Left hindlimb (tissue), 1 donor: ENCODE data around the gene H3-3A.

ENCODE experiments used
- DNase-seq: peaks from one replicate; pipeline ENCODE4 v3.0.0-alpha.2; 2018

Gene H3-3A

GRCh38 chr1:226054519-226055327, 7.8 kb upstream of the H3-3A start:
- no peak for DNase-seq

- DNase-seq, result no peak
Measured at GRCh38 chr1:226059709-226060108, 2.8 kb upstream of the H3-3A start.

- DNase-seq, result no peak
Measured at GRCh38 chr1:226060427-226060826, 2.1 kb upstream of the H3-3A start.

DNA sequence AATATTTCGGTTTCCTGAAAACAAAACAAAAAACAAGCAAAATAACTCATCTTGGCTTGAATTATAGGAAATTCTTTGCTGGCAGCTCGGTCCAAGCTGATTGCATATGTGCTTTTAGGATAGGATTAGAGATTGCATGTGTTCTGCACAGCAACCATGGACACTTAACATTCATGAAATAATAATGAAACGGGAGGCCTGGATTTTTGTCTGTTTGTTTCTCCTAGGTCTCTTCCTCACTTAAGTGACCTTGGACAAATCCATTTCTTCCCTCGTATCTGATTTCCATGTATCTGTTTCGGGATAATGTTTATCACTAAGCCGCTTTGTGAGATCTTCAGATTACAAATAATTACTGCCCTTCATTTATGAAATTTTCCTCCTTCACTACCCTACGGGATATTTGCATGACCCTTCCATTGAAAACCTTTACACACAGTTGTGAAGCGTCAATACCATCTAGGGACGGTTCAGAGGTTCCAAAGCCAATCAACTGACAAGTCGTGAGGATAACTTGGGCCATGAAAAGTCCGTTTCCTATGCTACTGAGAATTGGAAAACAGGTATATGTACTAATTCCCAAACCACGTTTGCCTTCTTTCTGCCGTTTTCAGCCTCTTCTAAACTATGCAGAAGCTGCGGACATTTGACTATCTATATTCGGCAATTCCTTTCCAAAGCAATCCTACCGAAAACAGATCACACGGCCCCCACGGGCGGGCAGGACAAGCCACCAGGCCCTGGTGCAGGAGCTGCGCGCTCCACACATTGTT, 1.3 kb upstream of the H3-3A start:
- no peak for DNase-seq

DNA sequence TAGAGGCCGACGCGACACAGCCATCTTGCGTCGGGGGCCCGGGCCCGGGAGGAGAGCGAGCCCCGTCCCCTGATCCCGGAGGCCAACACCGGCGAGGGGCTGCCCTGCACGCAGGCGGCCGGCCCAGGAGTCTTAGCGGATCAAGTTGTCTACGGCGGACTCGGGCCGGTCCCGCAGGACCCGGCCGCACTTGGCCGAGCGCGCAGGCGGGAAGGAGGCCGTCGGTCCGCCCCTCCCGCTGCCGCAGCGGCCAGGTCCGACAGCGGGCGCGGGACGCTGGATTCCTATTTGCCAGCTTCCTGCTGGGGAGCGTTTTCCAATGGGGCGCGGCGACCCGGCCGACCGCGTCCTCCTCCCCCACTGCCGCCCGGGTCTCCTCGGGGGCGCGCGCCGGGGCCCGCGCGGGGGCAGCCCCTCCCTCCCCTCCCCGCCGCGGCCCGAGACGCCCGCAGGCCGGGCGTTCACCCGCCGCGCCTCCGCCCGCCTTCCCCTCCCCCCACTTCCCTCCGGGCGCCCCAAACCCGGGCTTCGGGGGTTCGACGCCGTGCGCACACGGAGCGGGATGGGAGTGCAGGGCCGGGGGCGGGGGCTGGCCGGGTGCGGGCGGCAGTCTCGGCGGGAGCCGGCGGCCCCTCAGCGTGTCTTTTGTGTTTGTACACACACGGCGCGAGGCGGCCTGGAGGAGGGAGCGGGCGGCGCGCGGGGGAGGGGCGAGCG, 517 bp upstream of the H3-3A start:
- peak; percentile 87 for DNase-seq

GRCh38 chr1:226063224-226063976, 884 bp downstream of the H3-3A start:
- peak; percentile 58 for DNase-seq

- no peak for DNase-seq
Measured at GRCh38 chr1:226063977-226064815, 1.7 kb downstream of the H3-3A start.

- DNase-seq, result no peak
Measured at GRCh38 chr1:226064816-226065248, 2.3 kb downstream of the H3-3A start.

DNA sequence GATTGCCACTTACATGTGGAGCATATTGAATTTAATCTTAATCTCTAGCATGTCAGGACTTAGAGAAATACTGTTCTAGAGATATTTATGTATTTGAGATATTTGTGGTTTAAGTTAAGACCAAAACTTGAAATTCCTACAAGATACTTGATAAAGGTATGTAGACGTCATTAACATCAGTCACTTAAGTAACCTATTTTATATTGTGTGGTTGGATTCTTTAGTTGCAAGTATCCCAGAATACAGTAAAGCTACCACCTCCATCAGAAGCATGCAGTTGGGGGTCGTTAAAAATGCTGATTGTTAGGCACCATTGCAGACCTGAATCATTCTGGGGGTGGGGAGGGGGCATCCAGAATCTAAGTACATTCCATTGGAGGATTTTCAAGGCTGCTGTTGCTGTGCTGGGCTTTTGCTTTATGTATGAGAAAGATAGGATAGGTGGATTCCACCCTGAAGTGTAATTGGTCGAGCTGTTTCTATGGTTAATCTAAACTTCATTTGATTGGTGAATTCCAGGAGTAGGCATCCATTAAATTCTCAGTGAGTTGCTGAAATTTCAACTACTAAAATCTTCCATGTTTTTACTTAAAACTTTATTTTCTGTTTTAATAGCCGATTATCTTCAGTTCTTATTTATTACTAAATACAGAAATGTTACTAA, 4.0 kb downstream of the H3-3A start:
- no peak for DNase-seq

DNA sequence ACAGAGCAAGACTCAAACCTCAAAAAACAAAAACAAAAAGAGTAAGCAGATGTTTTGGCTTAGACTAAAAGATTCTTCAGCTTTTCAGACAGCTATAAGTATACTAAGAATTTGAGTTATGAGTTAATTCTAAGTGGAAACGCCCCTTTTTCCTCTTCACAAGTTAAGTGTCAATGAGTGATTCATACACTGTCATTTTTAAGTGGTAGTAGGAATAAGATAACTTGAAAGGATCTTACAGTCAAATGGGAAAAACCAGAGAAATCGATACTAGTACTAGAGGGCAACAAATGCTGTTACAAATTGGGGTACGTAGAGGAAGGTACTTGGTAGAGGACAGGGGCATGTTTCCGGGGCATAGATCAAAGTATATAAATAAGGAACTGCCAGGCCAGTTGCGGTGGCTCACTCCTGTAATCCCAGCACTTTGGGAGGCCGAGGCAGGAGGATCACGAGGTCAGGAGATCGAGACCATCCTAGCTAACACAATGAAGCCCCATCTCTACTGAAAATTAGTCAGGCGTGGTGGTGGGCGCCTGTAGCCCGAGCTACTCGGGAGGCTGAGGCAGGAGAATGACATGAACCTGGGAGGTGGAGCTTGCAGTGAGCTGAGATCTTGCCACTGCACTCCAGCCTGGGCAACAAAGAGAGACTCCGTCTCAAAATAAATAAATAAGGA, 7.4 kb downstream of the H3-3A start:
- no peak for DNase-seq

GRCh38 chr1:226072347-226072746, 9.8 kb downstream of the H3-3A start:
- no peak for DNase-seq

DNA sequence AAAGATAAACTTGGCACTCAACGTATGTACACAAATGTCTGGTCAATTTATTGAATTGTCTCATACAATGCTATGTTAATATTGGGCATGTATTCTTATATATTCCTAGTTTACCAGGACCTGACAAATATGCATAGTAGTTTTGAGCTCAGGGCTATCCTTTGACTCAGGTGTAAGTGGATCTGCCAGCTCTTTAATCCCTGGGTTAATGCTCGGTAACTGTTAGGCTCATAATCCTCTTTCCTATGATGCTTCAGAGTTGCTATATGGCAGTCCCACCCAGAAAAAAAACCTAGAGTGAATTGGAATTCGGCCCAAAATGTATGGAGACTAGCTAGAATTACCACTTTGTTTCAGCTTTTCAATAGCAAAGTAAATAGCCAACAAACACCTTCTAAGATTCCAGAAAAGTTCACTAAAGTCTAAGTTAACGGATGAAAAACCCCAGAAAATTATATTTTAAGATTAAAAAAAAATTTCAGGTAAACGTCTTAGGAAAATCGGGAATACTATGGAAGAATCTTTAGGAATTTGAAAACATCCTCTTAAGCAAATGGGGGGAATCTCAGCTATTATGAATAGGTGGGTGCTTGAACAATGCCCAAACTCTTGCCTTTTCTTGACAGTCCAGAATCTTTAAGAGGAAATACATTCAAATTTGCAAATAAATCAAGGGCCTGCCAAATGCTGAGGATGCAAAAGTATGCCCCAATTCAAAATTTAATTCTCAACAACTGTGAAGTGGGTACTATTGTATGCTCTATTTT, 10.9 kb downstream of the H3-3A start:
- DNase-seq, result no peak

GRCh38 chr1:226074046-226074445, 11.5 kb downstream of the H3-3A start:
- DNase-seq, result no peak

DNA sequence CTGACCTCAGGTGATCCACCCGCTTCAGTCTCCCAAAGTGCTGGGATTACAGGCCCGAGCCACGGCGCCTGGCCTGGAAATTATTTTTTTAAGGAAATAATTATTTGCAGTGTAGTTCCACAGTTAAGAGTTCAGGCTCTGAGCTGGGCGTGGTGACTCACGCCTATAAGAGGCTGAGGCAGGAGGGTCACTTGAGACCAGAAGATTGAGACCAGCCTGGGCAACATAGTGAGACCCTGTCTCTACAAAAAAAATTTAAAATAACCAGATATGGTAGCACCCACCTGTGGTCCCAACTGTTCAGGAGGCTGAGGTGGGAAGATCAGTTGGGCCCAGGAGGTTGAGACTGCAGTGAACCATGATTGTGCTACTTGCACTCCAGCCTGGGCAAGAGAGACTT, 13.9 kb downstream of the H3-3A start:
- no peak for DNase-seq

GRCh38 chr1:226078374-226078773, 15.9 kb downstream of the H3-3A start:
- no peak for DNase-seq

DNA sequence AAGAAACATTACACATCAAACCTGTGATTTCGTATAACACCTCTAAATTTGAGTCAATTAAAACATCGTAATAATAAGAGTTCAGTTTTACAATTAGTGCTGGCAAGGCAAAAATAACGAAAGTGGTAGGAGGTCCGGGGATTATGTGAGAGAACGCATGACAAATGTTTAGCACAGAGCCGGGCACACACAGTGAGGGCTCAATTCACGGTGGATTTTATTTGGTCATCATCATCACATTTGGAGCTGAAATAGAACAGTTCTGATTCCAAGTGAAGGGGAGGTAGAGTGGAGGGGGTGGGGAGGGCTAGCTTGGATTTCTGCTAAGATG, 20.0 kb downstream of the H3-3A start:
- no peak for DNase-seq

DNA sequence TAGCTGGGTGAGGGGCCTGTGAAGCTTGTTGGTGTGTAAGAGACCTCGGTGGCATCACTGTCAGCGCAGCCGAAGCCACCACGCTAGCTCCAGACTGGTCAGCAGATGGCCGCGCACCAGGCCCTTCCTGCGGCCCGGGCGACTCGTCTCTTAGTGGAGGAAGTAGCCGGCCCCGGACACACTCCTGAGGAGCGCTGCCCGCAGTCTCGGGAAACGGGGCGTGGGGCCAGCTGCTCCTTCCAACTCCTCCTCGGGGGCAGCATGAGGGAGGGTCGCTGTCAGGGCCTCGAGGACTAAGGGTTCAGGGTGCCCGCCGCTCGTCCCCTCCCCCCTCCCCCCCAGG, 20.4 kb downstream of the H3-3A start:
- no peak for DNase-seq

DNA sequence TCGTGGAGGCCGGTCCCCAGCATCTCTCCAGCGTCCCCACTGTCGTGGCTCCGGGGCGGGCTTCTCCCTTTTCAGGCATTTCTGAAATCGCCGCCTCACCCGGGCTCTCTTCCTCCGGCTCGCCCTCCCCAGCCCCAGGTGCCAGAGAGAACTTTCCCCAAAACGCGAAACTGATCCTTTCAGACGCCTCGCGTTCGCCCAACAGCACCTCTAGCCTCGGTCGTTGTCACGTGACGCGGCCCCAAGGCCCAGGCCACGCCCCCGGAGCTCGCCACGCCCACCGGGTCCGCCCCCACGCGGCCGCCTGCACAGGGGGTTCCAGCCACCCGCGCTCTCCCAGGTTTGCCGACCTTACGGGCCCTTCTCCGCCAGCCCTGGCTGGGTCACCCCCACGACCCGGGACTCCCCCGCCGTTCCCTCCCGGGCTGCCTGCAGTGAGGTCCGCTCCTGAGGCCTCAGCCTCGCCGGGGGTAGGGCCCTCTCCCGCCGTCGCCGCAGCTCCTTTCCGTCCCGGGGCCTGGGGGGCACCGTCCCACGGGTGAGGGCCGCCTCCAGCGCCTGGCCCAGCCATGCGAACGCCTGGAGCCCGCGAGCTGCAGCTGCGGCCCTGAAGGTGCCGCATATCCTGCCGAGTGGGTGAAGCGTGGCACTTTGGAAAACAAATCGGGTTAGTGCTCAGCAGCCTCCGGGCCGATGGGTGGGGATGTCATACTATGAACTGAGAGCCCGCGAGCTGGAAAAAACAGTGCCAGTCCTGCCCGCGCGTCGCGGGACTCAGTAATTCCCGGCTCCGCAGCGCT, 21.0 kb downstream of the H3-3A start:
- peak; percentile 90 for DNase-seq

DNA sequence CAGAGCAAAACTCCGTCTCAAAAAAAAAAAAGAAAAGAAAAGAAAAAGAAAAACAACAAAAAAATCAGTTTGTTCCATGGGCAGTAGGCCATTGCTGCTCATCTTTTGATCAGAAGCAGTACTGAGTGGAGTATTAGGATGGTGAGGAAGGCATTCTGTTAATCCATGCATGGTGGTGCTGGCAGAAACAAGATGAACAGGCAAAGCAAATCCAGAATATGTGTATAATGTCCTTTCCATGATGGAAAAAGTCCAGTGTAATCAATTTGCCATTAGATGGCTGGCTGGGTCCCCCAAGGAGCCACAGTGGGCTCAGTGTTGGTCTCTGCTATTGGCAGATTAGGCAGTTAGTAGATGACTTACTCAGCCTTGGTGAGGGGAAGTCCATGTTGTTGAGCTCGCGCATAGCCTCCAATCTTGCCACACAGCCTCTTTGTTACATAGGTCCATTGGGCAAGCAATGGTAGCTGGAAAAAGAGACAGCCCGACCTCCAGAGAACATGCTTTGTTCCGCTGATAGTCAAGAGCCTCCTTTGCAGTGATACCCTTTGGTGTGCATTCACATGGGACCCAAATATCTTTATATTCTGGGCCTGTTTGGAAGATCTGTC, 23.3 kb downstream of the H3-3A start:
- no peak for DNase-seq
